K562 (cell line): ENCODE data around the gene CD47. TPM values are rescaled to one million over a fixed set of nuclear protein-coding genes. Genes with fewer than 3 reads are reported as not detected.

ENCODE experiments used
- ATF6 ChIP-seq: sonication (generic); formaldehyde crosslinking; IDR thresholded peaks from 2 replicates; pipeline ENCODE4 v1.4.0; 2020; ENCODE audit warnings: mild to moderate bottlenecking, missing genetic modification reagents
- CBFA2T2 ChIP-seq: fragments of 450-650 bp; conservative IDR thresholded peaks from 2 replicates; pipeline ENCODE4 v1.6.1; 2017; ENCODE audit warnings: mild to moderate bottlenecking
- KAT2B ChIP-seq: IDR thresholded peaks from one replicate; pipeline ENCODE4 v1.6.1; 2012; ENCODE audit warnings: low read depth, mild to moderate bottlenecking, control low read depth, inconsistent platforms, low read length, moderate library complexity
- MCM2 ChIP-seq: fragments of 450-650 bp; IDR thresholded peaks from 2 replicates; pipeline ENCODE4 v1.6.1; 2017; ENCODE audit warnings: low read depth, mild to moderate bottlenecking
- SAFB2 ChIP-seq: fragments of 200-400 bp; formaldehyde crosslinking; IDR thresholded peaks from 2 replicates; pipeline ENCODE4 v1.6.1; 2018; ENCODE audit warnings: borderline replicate concordance, low read length, low read depth, moderate library complexity; ENCODE audit not compliant: severe bottlenecking
- TAF7 ChIP-seq: fragments of 450-650 bp; IDR thresholded peaks from 2 replicates; pipeline ENCODE4 v1.6.1; 2016; ENCODE audit warnings: missing genetic modification characterization, missing compliant biosample characterization
- TCF7L2 ChIP-seq: fragments of 150-350 bp; IDR thresholded peaks from 2 replicates; pipeline ENCODE4 v1.6.1; 2016; ENCODE audit warnings: low read depth, mild to moderate bottlenecking, low read length, moderate library complexity
- TCFL5 ChIP-seq: fragments of 250-450 bp; sonication (Bioruptor Pico); conservative IDR thresholded peaks from 2 replicates; pipeline ENCODE4 v1.6.1; 2021; ENCODE audit warnings: mild to moderate bottlenecking, moderate library complexity, matching md5 sums
- TEAD4 ChIP-seq, 2 experiments: sonication (generic) in 1 of 2; formaldehyde crosslinking in 1 of 2; IDR thresholded peaks; 2 replicates each; pipeline versions ENCODE4 v1.6.1 to v1.8.0; 2012 to 2022; ENCODE audit warnings: borderline replicate concordance in 1 of 2, inconsistent platforms in 1 of 2, low read length in 1 of 2, mild to moderate bottlenecking in 1 of 2, missing genetic modification reagents in 1 of 2
- TSHZ1 ChIP-seq: fragments of 250-450 bp; sonication (Bioruptor Pico); IDR thresholded peaks from 2 replicates; pipeline ENCODE4 v1.4.0; 2020; ENCODE audit warnings: mild to moderate bottlenecking, moderate library complexity
- ZBTB17 ChIP-seq: fragments of 450-650 bp; formaldehyde crosslinking; IDR thresholded peaks from 2 replicates; pipeline ENCODE4 v1.4.0; 2020; ENCODE audit warnings: mild to moderate bottlenecking
- ZNF124 ChIP-seq: sonication (generic); formaldehyde crosslinking; IDR thresholded peaks from 2 replicates; pipeline ENCODE4 v1.8.1; 2022; ENCODE audit warnings: missing genetic modification reagents
- ZNF408 ChIP-seq: fragments of 250-450 bp; sonication (Bioruptor Pico); IDR thresholded peaks from 2 replicates; pipeline ENCODE4 v1.4.0; 2020; ENCODE audit warnings: low read depth, mild to moderate bottlenecking, moderate library complexity
- polyA plus RNA-seq, 8 experiments: library from polyadenylated mRNA; depleted of rRNA in 4 of 8; stranded (reverse) in 5 of 8; unstranded in 3 of 8; fragments of >200 nt; fragmentation: Nextera tagmentation in 2 of 8; fragmentation: Illumina TruSeq in 1 of 8; extraction: Ambion mirVana in 2 of 8; extraction: Trizol in 1 of 8; gene quantifications; 2 replicates each; pipeline versions ENCODE4 v1.2.1 to v1.2.3, GENCODE V29; 2011 to 2014; ENCODE audit warnings: inconsistent platforms in 1 of 8, missing spikeins in 1 of 8
- total RNA-seq, 7 experiments: library from RNA; depleted of rRNA in 6 of 7; stranded (reverse); fragments of >200 nt in 6 of 7; fragmentation: Illumina TruSeq in 2 of 7; extraction: Trizol in 2 of 7; gene quantifications; 2 replicates each; pipeline versions ENCODE4 v1.2.1 to v1.2.3, GENCODE V29; 2011 to 2021; ENCODE audit warnings: low replicate concordance in 1 of 7
- TF ChIP-seq, protein P1 (sequence below): fragments of 150-350 bp; IDR thresholded peaks from 2 replicates; pipeline ENCODE4 v1.6.1; 2014; ENCODE audit warnings: low read depth, mild to moderate bottlenecking, low read length, borderline replicate concordance
- TF ChIP-seq, protein P2 (sequence below): fragments of 450-650 bp; IDR thresholded peaks from 2 replicates; pipeline ENCODE4 v1.6.1; 2017; ENCODE audit warnings: mild to moderate bottlenecking, moderate library complexity
- TF ChIP-seq, protein P3 (sequence below): fragments of 250-450 bp; sonication (Bioruptor Pico); IDR thresholded peaks from 2 replicates; pipeline ENCODE4 v1.6.1; 2021; ENCODE audit warnings: mild to moderate bottlenecking

CD47 gene
- total and polyA plus RNA-seq, 9 of the 15 experiments (the other 6 are each of a cell fraction or from before 2014, with no cell fraction given), result 10.2 to 62.6 (median 36.3) TPM

GRCh38 chr3:108124337-108125152 is 33.7 kb upstream of the CD47 start (continued):
- no peak for TF ChIP-seq SAFB2
- no peak for TF ChIP-seq TSHZ1 (CRISPR knock-in tag)
- TF ChIP-seq, protein P1, sequence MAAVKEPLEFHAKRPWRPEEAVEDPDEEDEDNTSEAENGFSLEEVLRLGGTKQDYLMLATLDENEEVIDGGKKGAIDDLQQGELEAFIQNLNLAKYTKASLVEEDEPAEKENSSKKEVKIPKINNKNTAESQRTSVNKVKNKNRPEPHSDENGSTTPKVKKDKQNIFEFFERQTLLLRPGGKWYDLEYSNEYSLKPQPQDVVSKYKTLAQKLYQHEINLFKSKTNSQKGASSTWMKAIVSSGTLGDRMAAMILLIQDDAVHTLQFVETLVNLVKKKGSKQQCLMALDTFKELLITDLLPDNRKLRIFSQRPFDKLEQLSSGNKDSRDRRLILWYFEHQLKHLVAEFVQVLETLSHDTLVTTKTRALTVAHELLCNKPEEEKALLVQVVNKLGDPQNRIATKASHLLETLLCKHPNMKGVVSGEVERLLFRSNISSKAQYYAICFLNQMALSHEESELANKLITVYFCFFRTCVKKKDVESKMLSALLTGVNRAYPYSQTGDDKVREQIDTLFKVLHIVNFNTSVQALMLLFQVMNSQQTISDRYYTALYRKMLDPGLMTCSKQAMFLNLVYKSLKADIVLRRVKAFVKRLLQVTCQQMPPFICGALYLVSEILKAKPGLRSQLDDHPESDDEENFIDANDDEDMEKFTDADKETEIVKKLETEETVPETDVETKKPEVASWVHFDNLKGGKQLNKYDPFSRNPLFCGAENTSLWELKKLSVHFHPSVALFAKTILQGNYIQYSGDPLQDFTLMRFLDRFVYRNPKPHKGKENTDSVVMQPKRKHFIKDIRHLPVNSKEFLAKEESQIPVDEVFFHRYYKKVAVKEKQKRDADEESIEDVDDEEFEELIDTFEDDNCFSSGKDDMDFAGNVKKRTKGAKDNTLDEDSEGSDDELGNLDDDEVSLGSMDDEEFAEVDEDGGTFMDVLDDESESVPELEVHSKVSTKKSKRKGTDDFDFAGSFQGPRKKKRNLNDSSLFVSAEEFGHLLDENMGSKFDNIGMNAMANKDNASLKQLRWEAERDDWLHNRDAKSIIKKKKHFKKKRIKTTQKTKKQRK, result no peak
- no peak for TF ChIP-seq ZNF124 (CRISPR knock-in tag)
- TF ChIP-seq, protein P2, sequence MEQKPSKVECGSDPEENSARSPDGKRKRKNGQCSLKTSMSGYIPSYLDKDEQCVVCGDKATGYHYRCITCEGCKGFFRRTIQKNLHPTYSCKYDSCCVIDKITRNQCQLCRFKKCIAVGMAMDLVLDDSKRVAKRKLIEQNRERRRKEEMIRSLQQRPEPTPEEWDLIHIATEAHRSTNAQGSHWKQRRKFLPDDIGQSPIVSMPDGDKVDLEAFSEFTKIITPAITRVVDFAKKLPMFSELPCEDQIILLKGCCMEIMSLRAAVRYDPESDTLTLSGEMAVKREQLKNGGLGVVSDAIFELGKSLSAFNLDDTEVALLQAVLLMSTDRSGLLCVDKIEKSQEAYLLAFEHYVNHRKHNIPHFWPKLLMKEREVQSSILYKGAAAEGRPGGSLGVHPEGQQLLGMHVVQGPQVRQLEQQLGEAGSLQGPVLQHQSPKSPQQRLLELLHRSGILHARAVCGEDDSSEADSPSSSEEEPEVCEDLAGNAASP, result no peak
- TF ChIP-seq TCFL5 (CRISPR knock-in tag), result no peak
- TF ChIP-seq, protein P3, sequence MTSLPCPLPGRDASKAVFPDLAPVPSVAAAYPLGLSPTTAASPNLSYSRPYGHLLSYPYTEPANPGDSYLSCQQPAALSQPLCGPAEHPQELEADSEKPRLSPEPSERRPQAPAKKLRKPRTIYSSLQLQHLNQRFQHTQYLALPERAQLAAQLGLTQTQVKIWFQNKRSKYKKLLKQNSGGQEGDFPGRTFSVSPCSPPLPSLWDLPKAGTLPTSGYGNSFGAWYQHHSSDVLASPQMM (CRISPR knock-in tag), result no peak
- peak; percentile 74 for TF ChIP-seq TEAD4 (IDR thresholded peaks at IDR 0.05; ENCODE audit: low read length)
- TF ChIP-seq TEAD4 (CRISPR knock-in tag; IDR thresholded peaks at IDR 0.05; ENCODE audit: borderline replicate concordance), result no peak
- TF ChIP-seq TCF7L2, result no peak
- no peak for TF ChIP-seq ZNF408 (CRISPR knock-in tag)
- TF ChIP-seq CBFA2T2, result peak; percentile 84
- no peak for TF ChIP-seq KAT2B
- no peak for TF ChIP-seq ATF6 (CRISPR knock-in tag)
- TF ChIP-seq TAF7, result peak; percentile 28; the same call in 1 of the 2 replicates
- TF ChIP-seq ZBTB17 (CRISPR knock-in tag), result peak; percentile 57; the same call in 1 of the 2 replicates
- no peak for TF ChIP-seq MCM2
